ENCODE data around the gene SPANXN1.
"Not testable (repeated sequence)": the region's sequence is repeated elsewhere in the genome, so short reads cannot be mapped to it uniquely, and the experiment has no call there.

SPANXN1 gene, protein sequence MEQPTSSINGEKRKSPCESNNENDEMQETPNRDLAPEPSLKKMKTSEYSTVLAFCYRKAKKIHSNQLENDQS

DNA sequence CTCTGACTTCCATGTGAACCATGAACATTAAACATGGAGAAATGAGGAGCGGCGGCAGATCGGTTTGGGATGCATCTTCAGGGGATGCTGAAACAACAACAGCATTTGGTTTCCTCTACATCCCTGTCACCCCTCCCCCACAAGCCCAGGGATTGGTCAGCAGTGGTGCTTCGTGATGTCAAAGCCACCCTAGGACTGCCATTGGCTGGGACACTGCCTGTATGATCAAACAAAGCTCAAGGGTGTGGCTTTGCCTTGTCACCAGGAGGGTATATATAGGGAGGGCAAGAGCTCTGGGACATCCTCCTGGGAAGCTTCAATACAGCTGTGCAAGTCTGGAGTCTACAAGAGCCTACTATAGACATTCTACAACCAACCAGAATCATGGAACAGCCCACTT is at the start of gene SPANXN1:
TSS of gene SPANXN1 (plus strand) at position 301 of the 400 bp plus-strand sequence. CDS start at position 385, 84 bp downstream.
- DNase-seq (ENCODE audit: low spot score): not testable (repeated sequence)

DNA sequence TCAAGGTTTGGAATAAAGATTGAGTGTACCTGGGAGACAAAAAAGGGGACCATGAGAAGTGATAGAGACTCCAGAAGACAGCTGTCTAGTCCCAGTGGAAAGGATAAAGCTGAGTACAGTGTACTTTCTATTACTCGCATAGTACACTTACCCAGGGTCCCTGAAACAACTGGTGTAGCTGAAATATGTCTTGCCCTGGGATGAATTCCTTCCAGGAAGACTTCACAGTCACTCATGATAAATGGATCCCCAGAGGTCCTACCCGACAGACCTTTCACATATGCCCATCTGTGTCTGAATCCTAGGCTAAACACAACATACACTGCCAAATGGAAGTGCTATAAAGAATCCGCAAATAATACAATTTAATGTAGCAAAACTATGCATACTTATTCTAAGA is 48.2 kb upstream of the SPANXN1 start:
- DNase-seq (ENCODE audit: low spot score): no peak

DNA sequence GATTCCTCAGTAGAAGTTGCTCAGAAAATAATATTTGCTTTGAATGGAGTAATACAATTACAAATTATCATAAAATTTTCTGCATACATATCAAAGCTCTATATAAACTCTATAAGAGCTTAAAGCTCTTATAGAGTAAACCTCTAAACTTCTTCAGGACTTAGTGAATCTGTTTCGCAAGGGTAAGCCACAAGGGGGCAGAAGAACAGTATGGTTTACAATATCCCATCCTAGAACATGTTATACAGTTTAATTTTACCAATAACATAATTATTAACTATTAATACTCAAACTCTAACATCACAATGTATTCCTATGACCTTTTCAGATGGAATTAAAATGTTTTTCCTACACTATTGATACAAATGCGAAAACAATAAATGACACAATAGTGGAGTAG is 33.8 kb upstream of the SPANXN1 start:
- no peak for DNase-seq (ENCODE audit: low spot score)

DNA sequence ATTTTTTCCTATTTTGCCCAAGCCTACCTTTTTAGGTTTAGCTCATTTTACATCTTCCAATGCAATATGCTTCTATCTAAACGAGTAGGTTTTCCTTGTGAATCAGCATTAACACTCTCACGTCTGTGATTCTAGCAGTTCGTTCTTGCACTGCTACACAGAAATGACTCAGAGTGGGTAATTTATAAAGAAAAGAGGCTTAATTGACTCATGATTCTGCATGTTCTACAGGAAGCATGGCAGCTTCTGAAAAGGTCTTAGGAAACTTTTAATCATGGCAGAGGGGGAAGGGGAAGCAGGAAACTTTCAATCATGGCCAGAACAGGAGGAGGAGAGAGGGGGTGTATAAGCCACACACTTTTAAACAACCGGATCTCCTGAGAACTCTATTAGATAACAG is 44.9 kb downstream of the SPANXN1 start:
- no peak for DNase-seq (ENCODE audit: low spot score)

Data from CD4-positive, alpha-beta T cell treated with Interleukin-15 for 4 hours (primary cell).